ENCODE data around the gene EGF. TPM values are rescaled to one million over a fixed set of nuclear protein-coding genes. Genes with fewer than 3 reads are reported as not detected.

Gene EGF
- total RNA-seq, 3 donors from 2014 or later, result 12.5 to 15.5 TPM; not detected in 1

DNA sequence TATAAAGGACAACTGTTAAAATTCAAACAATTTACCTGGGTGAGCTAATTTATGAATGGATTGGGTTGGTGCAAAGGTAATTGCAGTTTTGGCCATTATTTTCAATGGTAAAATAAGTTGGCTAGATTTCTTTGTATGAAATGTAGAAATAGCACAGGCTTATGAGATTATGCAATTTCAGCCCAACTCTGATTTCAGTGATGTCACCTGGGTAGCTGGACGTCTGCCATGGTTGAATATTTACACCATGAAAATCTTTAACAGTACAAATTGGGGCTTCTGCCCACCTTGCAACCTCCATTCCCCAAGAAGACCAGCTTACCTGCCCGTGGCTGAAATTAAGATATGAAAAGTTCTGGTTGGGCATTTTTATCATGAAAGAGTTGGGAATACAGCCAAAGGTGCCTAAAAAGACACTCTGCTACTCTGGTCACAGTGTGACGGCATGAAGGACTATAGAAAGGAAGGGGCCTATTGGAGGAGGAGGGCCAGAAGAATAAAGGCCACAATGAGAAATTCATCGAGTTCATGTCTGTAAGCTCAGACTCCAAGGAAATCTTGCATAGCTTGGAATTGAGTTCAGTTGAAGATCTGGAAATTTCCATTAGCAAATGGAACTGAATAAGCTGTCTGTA is 29.7 kb downstream of the EGF start:
- no peaks in the 10 kb centered on the region for H3K4me1 ChIP-seq
- no peak overlapping the region for H3K4me3 ChIP-seq
- H3K36me3 ChIP-seq, result no peaks in the 10 kb centered on the region
- TF ChIP-seq POLR2A (IDR thresholded peaks at IDR 0.05), result no peak
- no peak for TF ChIP-seq POLR2AphosphoS5 (IDR thresholded peaks at IDR 0.05)
- TF ChIP-seq, protein P1, sequence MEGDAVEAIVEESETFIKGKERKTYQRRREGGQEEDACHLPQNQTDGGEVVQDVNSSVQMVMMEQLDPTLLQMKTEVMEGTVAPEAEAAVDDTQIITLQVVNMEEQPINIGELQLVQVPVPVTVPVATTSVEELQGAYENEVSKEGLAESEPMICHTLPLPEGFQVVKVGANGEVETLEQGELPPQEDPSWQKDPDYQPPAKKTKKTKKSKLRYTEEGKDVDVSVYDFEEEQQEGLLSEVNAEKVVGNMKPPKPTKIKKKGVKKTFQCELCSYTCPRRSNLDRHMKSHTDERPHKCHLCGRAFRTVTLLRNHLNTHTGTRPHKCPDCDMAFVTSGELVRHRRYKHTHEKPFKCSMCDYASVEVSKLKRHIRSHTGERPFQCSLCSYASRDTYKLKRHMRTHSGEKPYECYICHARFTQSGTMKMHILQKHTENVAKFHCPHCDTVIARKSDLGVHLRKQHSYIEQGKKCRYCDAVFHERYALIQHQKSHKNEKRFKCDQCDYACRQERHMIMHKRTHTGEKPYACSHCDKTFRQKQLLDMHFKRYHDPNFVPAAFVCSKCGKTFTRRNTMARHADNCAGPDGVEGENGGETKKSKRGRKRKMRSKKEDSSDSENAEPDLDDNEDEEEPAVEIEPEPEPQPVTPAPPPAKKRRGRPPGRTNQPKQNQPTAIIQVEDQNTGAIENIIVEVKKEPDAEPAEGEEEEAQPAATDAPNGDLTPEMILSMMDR (IDR thresholded peaks at IDR 0.05), result no peak
- DNase-seq (ENCODE audit: low spot score in 2 of 2), result no peak
- intact Hi-C loops (cut with DNase I; ENCODE audit: low total_unique reads), result no loop called here
- no peaks in the 10 kb centered on the region for H3K9me3 ChIP-seq
- no peak overlapping the region for H3K27ac ChIP-seq
- no peaks in the 10 kb centered on the region for H3K27me3 ChIP-seq

DNA sequence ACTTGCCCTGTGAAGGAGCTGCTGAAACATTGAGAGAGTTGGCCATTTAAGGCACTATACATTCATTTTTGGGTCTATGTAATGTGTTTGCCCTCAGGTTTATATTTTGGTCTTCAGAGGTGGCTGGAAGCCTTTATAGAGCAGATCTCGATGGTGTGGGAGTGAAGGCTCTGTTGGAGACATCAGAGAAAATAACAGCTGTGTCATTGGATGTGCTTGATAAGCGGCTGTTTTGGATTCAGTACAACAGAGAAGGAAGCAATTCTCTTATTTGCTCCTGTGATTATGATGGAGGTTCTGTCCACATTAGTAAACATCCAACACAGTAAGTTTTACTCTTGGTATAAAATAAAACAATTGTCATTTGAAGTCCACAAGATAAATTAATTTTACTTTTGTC is 31.1 kb downstream of the EGF start:
- H3K4me1 ChIP-seq, result no peaks in the 10 kb centered on the region
- intact Hi-C loops (cut with DNase I; ENCODE audit: low total_unique reads), result no loop called here
- DNase-seq (ENCODE audit: low spot score in 2 of 2), result no peak

DNA sequence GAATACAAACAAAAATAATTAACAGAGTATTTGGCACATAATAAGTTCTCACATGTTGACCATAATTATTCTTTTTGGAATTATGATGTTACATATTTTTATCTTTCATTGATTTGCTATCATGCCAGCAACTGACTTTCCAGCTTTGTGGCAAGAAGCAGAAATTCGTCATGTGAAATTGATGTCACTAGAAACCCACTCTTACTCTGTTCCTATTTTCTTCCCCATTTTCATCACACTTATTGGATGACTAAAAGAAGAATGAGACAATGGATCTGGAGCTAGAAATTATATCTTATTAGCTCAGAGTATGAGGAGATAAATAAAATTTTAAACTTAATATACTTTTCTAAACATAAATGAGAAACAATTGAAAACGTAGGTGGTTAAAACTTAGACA is 31.9 kb downstream of the EGF start:
- no peak for DNase-seq (ENCODE audit: low spot score in 2 of 2)
- Histone ChIP-seq H3K9me3 (no peaks in the 10 kb centered on the region), H3K27me3 (no peaks in the 10 kb centered on the region), H3K4me1 (no peaks in the 10 kb centered on the region), H3K4me3 (no peak overlapping the region), H3K36me3 (no peaks in the 10 kb centered on the region), H3K27ac (no peak overlapping the region)
- intact Hi-C loops (cut with DNase I; ENCODE audit: low total_unique reads), result no loop called here
- TF ChIP-seq POLR2AphosphoS5 (IDR thresholded peaks at IDR 0.05), result no peak
- TF ChIP-seq POLR2A (IDR thresholded peaks at IDR 0.05), result no peak
- TF ChIP-seq, protein P1 (IDR thresholded peaks at IDR 0.05), result no peak

More for the DNA sequence above, 31.1 kb downstream of the EGF start:
- Histone ChIP-seq H3K27me3 (no peaks in the 10 kb centered on the region), H3K9me3 (no peaks in the 10 kb centered on the region), H3K4me3 (no peak overlapping the region), H3K27ac (no peak overlapping the region), H3K36me3 (no peaks in the 10 kb centered on the region)
- TF ChIP-seq POLR2AphosphoS5 (IDR thresholded peaks at IDR 0.05) (no peak), POLR2A (IDR thresholded peaks at IDR 0.05) (no peak)
- TF ChIP-seq, protein P1 (IDR thresholded peaks at IDR 0.05), result no peak

DNA sequence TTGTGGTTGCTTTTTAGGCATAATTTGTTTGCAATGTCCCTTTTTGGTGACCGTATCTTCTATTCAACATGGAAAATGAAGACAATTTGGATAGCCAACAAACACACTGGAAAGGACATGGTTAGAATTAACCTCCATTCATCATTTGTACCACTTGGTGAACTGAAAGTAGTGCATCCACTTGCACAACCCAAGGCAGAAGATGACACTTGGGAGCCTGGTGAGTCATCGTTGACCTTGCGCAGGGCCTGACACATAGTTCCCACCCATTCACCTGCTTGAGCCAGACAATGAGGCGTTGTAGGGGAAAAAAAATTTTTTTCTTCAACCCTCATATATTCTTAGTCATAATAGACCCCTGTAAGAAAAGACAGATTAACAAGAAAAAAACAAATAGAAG is 32.4 kb downstream of the EGF start:
- H3K36me3 ChIP-seq, result no peaks in the 10 kb centered on the region
- no peaks in the 10 kb centered on the region for H3K27me3 ChIP-seq
- no peak for DNase-seq (ENCODE audit: low spot score in 2 of 2)
- no peak overlapping the region for H3K4me3 ChIP-seq
- intact Hi-C loops (cut with DNase I; ENCODE audit: low total_unique reads), result no loop called here
- no peaks in the 10 kb centered on the region for H3K4me1 ChIP-seq
- no peak overlapping the region for H3K27ac ChIP-seq
- no peaks in the 10 kb centered on the region for H3K9me3 ChIP-seq
- TF ChIP-seq POLR2AphosphoS5 (IDR thresholded peaks at IDR 0.05), result no peak

DNA sequence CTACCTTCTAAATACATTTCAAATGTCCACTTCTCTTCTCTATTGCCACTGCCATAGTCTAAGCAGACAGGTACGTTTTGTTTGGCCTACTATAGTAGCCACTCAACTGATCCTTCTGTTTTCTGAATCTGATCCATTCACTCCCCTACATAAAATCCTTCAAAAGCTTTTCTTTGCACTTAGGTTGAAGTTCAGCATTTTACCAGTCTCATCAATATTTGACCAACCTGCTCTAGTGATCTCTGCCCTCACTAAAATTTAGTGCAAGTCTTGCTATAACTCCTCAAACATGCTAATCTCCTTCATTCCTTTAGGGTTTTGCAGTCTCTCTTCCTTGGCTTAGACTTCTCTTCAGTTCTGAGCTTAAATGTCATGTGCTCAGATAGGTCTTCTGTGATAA is 33.4 kb downstream of the EGF start:
- intact Hi-C loops (cut with DNase I; ENCODE audit: low total_unique reads), result no loop called here
- DNase-seq (ENCODE audit: low spot score in 2 of 2), result no peak
- Histone ChIP-seq H3K4me1 (no peaks in the 10 kb centered on the region), H3K27me3 (no peaks in the 10 kb centered on the region), H3K36me3 (no peaks in the 10 kb centered on the region), H3K4me3 (no peak overlapping the region), H3K9me3 (no peaks in the 10 kb centered on the region), H3K27ac (no peak overlapping the region)
- TF ChIP-seq POLR2AphosphoS5 (IDR thresholded peaks at IDR 0.05) (no peak), POLR2A (IDR thresholded peaks at IDR 0.05) (no peak)
- TF ChIP-seq, protein P1 (IDR thresholded peaks at IDR 0.05), result no peak
